Left lung (tissue), 14 donors: ENCODE results near the gene RECQL5. TPM values are rescaled to one million over a fixed set of nuclear protein-coding genes. Genes with fewer than 3 reads are reported as not detected.

Source experiments
- ATAC-seq: fragments of 200-7000 bp; cut with Tn5 transposase; one replicate; pipeline ENCODE4 v1.9.1; 2020; ENCODE audit warnings: moderate library complexity
- DNase-seq, 4 donors: peaks; one replicate each; pipeline ENCODE4 v3.0.0-alpha.2; 2013 to 2020
- H3K27ac ChIP-seq, 2 donors: fragments of 200-600 bp; sonication (generic) in 1 of 2; one replicate each; pipeline versions ENCODE4 v1.5.0 to v1.8.0; 2020 to 2021
- H3K27me3 ChIP-seq, 2 donors: fragments of 200-600 bp; sonication (generic) in 1 of 2; one replicate each; pipeline versions ENCODE4 v1.5.0 to v1.8.0; 2020 to 2021
- H3K36me3 ChIP-seq, 2 donors: fragments of 200-600 bp; sonication (generic) in 1 of 2; one replicate each; pipeline versions ENCODE4 v1.5.0 to v1.8.0; 2020 to 2021
- H3K4me1 ChIP-seq, 2 donors: fragments of 200-600 bp; one replicate each; pipeline ENCODE4 v1.8.0; 2021
- H3K4me3 ChIP-seq, 2 donors: fragments of 200-600 bp; sonication (generic) in 1 of 2; one replicate each; pipeline versions ENCODE4 v1.5.0 to v1.8.0; 2020 to 2021; ENCODE audit warnings: mild to moderate bottlenecking in 1 of 2
- H3K9me3 ChIP-seq, 2 donors: fragments of 200-600 bp; sonication (generic) in 1 of 2; one replicate each; pipeline versions ENCODE4 v1.5.0 to v1.8.0; 2020 to 2021
- CTCF ChIP-seq, 2 donors: fragments of 200-600 bp; sonication (generic) in 1 of 2; IDR thresholded peaks; one replicate each; pipeline versions ENCODE4 v1.5.0 to v1.8.0; 2021; ENCODE audit warnings: antibody characterized with exemption in 2 of 2
- intact Hi-C, 2 donors: fragments of 100-400 bp; cut with DNase I; formaldehyde crosslinking; loops; one replicate each; pipeline versions ENCODE4 v1.11.2 to v1.14.2; 2022
- long read RNA-seq, 12 donors: library from polyadenylated mRNA in 2 of 12; unstranded in 2 of 12; transcript quantifications; one replicate each; pipeline ENCODE4 v2.0.0 and lab custom pipeline, GENCODE V29; 2019 to 2026
- polyA plus RNA-seq, 6 donors: library from polyadenylated mRNA; unstranded; fragments of 120-200 nt; gene quantifications; one replicate each; pipeline ENCODE4 v1.2.1, GENCODE V29; 2013; ENCODE audit not compliant: insufficient read length in 6 of 6
- total RNA-seq, 2 donors: library from RNA; stranded (reverse); fragmentation: NEBNext Ultra II Directional; extraction: Animal tissue kit (Norgen Biotek cat#: 25700); gene quantifications; one replicate each; pipeline ENCODE4 v1.2.1, GENCODE V29; 2021
- donor health status: DM: no; HTN: yes; CAD: no.
- donor health status: DM: no; HTN: no; CAD: no.

Gene RECQL5
- total RNA-seq, result 10 to 100 TPM; 28.5 to 35.5 TPM
- polyA plus RNA-seq, result 10 to 100 TPM; 28.9 to 43.0 (median 35.8) TPM
- long read RNA-seq, donor 1, partial matches to known transcripts, result 17 of 20 reads
- long read RNA-seq, donor 1, other reads (novel, unspliced or antisense), result 0 of 20 reads
- long read RNA-seq, donor 2, partial matches to known transcripts, result 0 of 3 reads
- long read RNA-seq, donor 2, other reads (novel, unspliced or antisense), result 0 of 3 reads
- long read RNA-seq, donor 3, partial matches to known transcripts, result 5 of 8 reads
- long read RNA-seq, donor 3, other reads (novel, unspliced or antisense), result 0 of 8 reads
- long read RNA-seq, donor 4, partial matches to known transcripts, result 1 of 2 reads
- long read RNA-seq, donor 4, other reads (novel, unspliced or antisense), result 0 of 2 reads
- long read RNA-seq, donor 5, partial matches to known transcripts, result 47 of 54 reads
- long read RNA-seq, donor 5, other reads (novel, unspliced or antisense), result 6 of 54 reads
- long read RNA-seq, donor 6, partial matches to known transcripts, result 24 of 27 reads
- long read RNA-seq, donor 6, other reads (novel, unspliced or antisense), result 0 of 27 reads
- long read RNA-seq, donor 7, partial matches to known transcripts, result 7 of 8 reads
- long read RNA-seq, donor 7, other reads (novel, unspliced or antisense), result 0 of 8 reads
- long read RNA-seq, donor 8, partial matches to known transcripts, result 0 of 3 reads
- long read RNA-seq, donor 8, other reads (novel, unspliced or antisense), result 0 of 3 reads
- long read RNA-seq, donor 9, result 0 reads
- long read RNA-seq, donor 10, partial matches to known transcripts, result 2 of 3 reads
- long read RNA-seq, donor 10, other reads (novel, unspliced or antisense), result 0 of 3 reads
- long read RNA-seq, donor 11, result 0 reads
- long read RNA-seq, donor 12, partial matches to known transcripts, result 12 of 13 reads
- long read RNA-seq, donor 12, other reads (novel, unspliced or antisense), result 0 of 13 reads

GRCh38 chr17:75666959-75667790 lies at the start of gene RECQL5, which contains the start of gene SAP30BP:
Gene RECQL5, minus strand, starts transcription at chr17:75667154. Its CDS starts 597 bp downstream, at chr17:75666557.
Gene SAP30BP, plus strand, starts transcription at chr17:75667338. Its CDS starts 35 bp downstream, at chr17:75667373.
- no peaks in the 10 kb centered on the region for H3K27me3 ChIP-seq
- H3K36me3 ChIP-seq, result peaks cover 0 to 50% of the 10 kb centered on the region in 2 donors
- no peaks in the 10 kb centered on the region for H3K9me3 ChIP-seq
- H3K4me3 ChIP-seq, result peak within 1 kb of the TSS; percentile 92 to 99
- TF ChIP-seq CTCF (IDR thresholded peaks at IDR 0.05), result no peak
- H3K4me1 ChIP-seq, result peaks cover 15 to 43% of the 10 kb centered on the region in 2 donors
- ATAC-seq (peak; percentile 100), DNase-seq (peak; percentile 97 to 99 (median 99))
- intact Hi-C loops, result no loop called here
- peak within 1 kb of the TSS; percentile 76 to 90 for H3K27ac ChIP-seq

GRCh38 chr17:75712446-75712845 lies 45.5 kb upstream of the RECQL5 start:
- TF ChIP-seq CTCF (IDR thresholded peaks at IDR 0.05), result no peak
- peaks cover 0 to 22% of the 10 kb centered on the region in 2 donors for H3K27me3 ChIP-seq
- H3K4me1 ChIP-seq, result peaks cover 0 to 7% of the 10 kb centered on the region in 2 donors
- H3K36me3 ChIP-seq, result peaks cover 0 to 15% of the 10 kb centered on the region in 2 donors
- no peaks in the 10 kb centered on the region for H3K9me3 ChIP-seq
- DNase-seq, result no peak
- ATAC-seq, result no peak
- H3K27ac ChIP-seq, result no peak overlapping the region
- no peak overlapping the region for H3K4me3 ChIP-seq
- intact Hi-C loops, result no loop called here

GRCh38 chr17:75707079-75707571 lies 40.2 kb upstream of the RECQL5 start:
- peak overlapping the region in 1 of 2 donors; percentile 9 for H3K27ac ChIP-seq
- DNase-seq, result no peak
- TF ChIP-seq CTCF (IDR thresholded peaks at IDR 0.05), result no peak
- ATAC-seq, result peak; percentile 67
- peaks cover 0 to 2% of the 10 kb centered on the region in 2 donors for H3K27me3 ChIP-seq
- intact Hi-C loops, result no loop called here
- H3K4me1 ChIP-seq, result peaks cover 0 to 7% of the 10 kb centered on the region in 2 donors
- H3K9me3 ChIP-seq, result no peaks in the 10 kb centered on the region
- peaks cover 0 to 68% of the 10 kb centered on the region in 2 donors for H3K36me3 ChIP-seq
- no peak overlapping the region for H3K4me3 ChIP-seq

GRCh38 chr17:75706042-75706728 lies 39.2 kb upstream of the RECQL5 start:
- Histone ChIP-seq H3K27ac (peak overlapping the region in 1 of 2 donors; percentile 9), H3K36me3 (peaks cover 0 to 77% of the 10 kb centered on the region in 2 donors), H3K27me3 (no peaks in the 10 kb centered on the region), H3K9me3 (no peaks in the 10 kb centered on the region), H3K4me3 (no peak overlapping the region), H3K4me1 (peaks cover 0 to 15% of the 10 kb centered on the region in 2 donors)
- DNase-seq (peak in 1 of 4 donors; percentile 57), ATAC-seq (no peak)
- intact Hi-C loops, result no loop called here
- no peak for TF ChIP-seq CTCF (IDR thresholded peaks at IDR 0.05)
